Activated naive CD4-positive, alpha-beta T cell treated with anti-CD3 and anti-CD28 coated beads for 36 hours (primary cell): ENCODE measurements around the gene ZNF207. TPM values are rescaled to one million over a fixed set of nuclear protein-coding genes. Genes with fewer than 3 reads are reported as not detected.
A peak's percentile ranks its signal among the peaks of the same experiment; 100 is the strongest.
"Not testable (repeated sequence)": the region's sequence is repeated elsewhere in the genome, so short reads cannot be mapped to it uniquely, and the experiment has no call there.

ENCODE experiments used
- CTCF ChIA-PET: fragments of 350-600 bp; sonication (Branson Sonifier 250); formaldehyde crosslinking; loops from one replicate; lab custom pipeline; 2021; ENCODE audit warnings: antibody characterized with exemption; lab: Charles Lee
- DNase-seq: peaks from one replicate; pipeline ENCODE4 v3.0.0-alpha.2; 2020
- H3K27ac Mint-ChIP-seq: one replicate; pipeline ENCODE4 v1.8.0; 2021; ENCODE audit warnings: mild to moderate bottlenecking, mixed read lengths
- H3K27me3 Mint-ChIP-seq: one replicate; pipeline ENCODE4 v1.8.0; 2021; ENCODE audit warnings: low read depth, mixed read lengths
- H3K36me3 Mint-ChIP-seq: one replicate; pipeline ENCODE4 v1.8.0; 2021; ENCODE audit warnings: low read depth, mixed read lengths
- H3K4me1 Mint-ChIP-seq: one replicate; pipeline ENCODE4 v1.8.0; 2021; ENCODE audit warnings: low read depth, mixed read lengths
- H3K4me3 Mint-ChIP-seq: one replicate; pipeline ENCODE4 v1.8.0; 2021; ENCODE audit warnings: mild to moderate bottlenecking, moderate library complexity, mixed read lengths
- H3K9me3 Mint-ChIP-seq: one replicate; pipeline ENCODE4 v1.8.0; 2021; ENCODE audit warnings: mixed read lengths
- intact Hi-C: fragments of 100-400 bp; cut with micrococcal nuclease; formaldehyde crosslinking; loops from one replicate; pipeline ENCODE4 v1.15.1; 2023
- microRNA-seq: library from miRNA; unstranded; fragments of <30 nt; microRNA quantifications from one replicate; pipeline ENCODE4 v1.2.0, GENCODE V29; 2022; ENCODE audit warnings: borderline microRNAs expressed, borderline replicate concordance
- total RNA-seq, 2 experiments: library from RNA; stranded (reverse); gene quantifications; one replicate each; pipeline ENCODE4 v1.2.3, GENCODE V29; 2021

The ZNF207 gene
- total RNA-seq, 2 experiments from 2014 or later = 213 to 230 TPM

GRCh38 chr17:32396343-32396742, 46.4 kb downstream of the ZNF207 start:
- CTCF ChIA-PET = no interaction called here
- intact Hi-C loops = no loop called here
- Mint-ChIP-seq H3K4me1 (peaks cover 2% of the 10 kb centered on the region), H3K9me3 (peaks cover 2% of the 10 kb centered on the region), H3K27ac (peak overlapping the region; percentile 53), H3K4me3 (no peak overlapping the region), H3K27me3 (no peaks in the 10 kb centered on the region), H3K36me3 (peaks cover 7% of the 10 kb centered on the region)
- no peak for DNase-seq

GRCh38 chr17:32398946-32399345, 49.0 kb downstream of the ZNF207 start:
- Mint-ChIP-seq H3K4me3 (no peak overlapping the region), H3K27ac (no peak overlapping the region), H3K27me3 (no peaks in the 10 kb centered on the region), H3K4me1 (peaks cover 2% of the 10 kb centered on the region), H3K9me3 (peaks cover 2% of the 10 kb centered on the region), H3K36me3 (peaks cover 3% of the 10 kb centered on the region)
- CTCF ChIA-PET = interaction anchor here (0.6 to 1.1 kb wide), 2 partner anchors 45 to 83 kb away, joined by 3 to 4 read pairs; partner anchors contain the start of gene PSMD11
- no peak for DNase-seq
- intact Hi-C loops = no loop called here

GRCh38 chr17:32410085-32410484, 60.1 kb downstream of the ZNF207 start:
- H3K36me3 Mint-ChIP-seq, H3K9me3 Mint-ChIP-seq, H3K27me3 Mint-ChIP-seq, intact Hi-C loops, H3K4me1 Mint-ChIP-seq, DNase-seq, H3K4me3 Mint-ChIP-seq, H3K27ac Mint-ChIP-seq, CTCF ChIA-PET: not testable (repeated sequence)

GRCh38 chr17:32426894-32427293, 76.9 kb downstream of the ZNF207 start:
- Mint-ChIP-seq H3K27ac (no peak overlapping the region), H3K4me1 (no peaks in the 10 kb centered on the region), H3K4me3 (no peak overlapping the region), H3K27me3 (no peaks in the 10 kb centered on the region), H3K36me3 (peaks cover 7% of the 10 kb centered on the region), H3K9me3 (peaks cover 14% of the 10 kb centered on the region)
- intact Hi-C loops = no loop called here
- CTCF ChIA-PET = no interaction called here
- no peak for DNase-seq

GRCh38 chr17:32429598-32429997, 79.6 kb downstream of the ZNF207 start:
- H3K27ac Mint-ChIP-seq = no peak overlapping the region
- H3K27me3 Mint-ChIP-seq = no peaks in the 10 kb centered on the region
- no peak for DNase-seq
- H3K4me3 Mint-ChIP-seq = no peak overlapping the region
- peaks cover 7% of the 10 kb centered on the region for H3K36me3 Mint-ChIP-seq
- H3K9me3 Mint-ChIP-seq = peaks cover 14% of the 10 kb centered on the region
- intact Hi-C loops = no loop called here
- CTCF ChIA-PET = interaction anchor here (2.2 kb wide), 1 partner anchor 14 kb away, joined by 5 read pairs; the partner anchor contains the start of gene PSMD11
- H3K4me1 Mint-ChIP-seq = no peaks in the 10 kb centered on the region

Small RNAs within 50 kb of the gene (microRNA-seq; reads per million reads assigned to microRNA genes)
- not detected for gene MIR632

Other genes with a start within 250 kb of the ZNF207 start
- 10 to 100 TPM; 23.0 to 23.7 TPM for gene RHOT1, start 207.7 kb upstream of the ZNF207 start, total RNA-seq
- gene RHBDL3, start 84.3 kb upstream of the ZNF207 start, total RNA-seq = not detected
- gene C17orf75, start 8.0 kb upstream of the ZNF207 start, total RNA-seq = 10 to 100 TPM; 25.3 to 26.6 TPM
- gene PSMD11, start 94.4 kb downstream of the ZNF207 start, total RNA-seq = 100 to 1,000 TPM; 132 to 145 TPM
- 10 to 100 TPM; 50.6 to 52.1 TPM for gene CDK5R1, start 136.8 kb downstream of the ZNF207 start, total RNA-seq